ENCODE data around the gene ABCE1.

ABCE1 gene

GRCh38 chr4:145097821-145098674 is at the start of gene ABCE1, which contains the start of gene ANAPC10:
TSS of gene ABCE1 (plus strand) at chr4:145098311. CDS start at chr4:145104413, 6,102 bp downstream.
TSS of gene ANAPC10 (minus strand) at chr4:145098196. CDS start at chr4:145096099, 2,097 bp downstream.
- peak within 1 kb of the TSS; percentile 74 for H3K4me2 ChIP-seq (ENCODE audit: low read length)
- H3K27ac ChIP-seq (ENCODE audit: low read depth, low read length): peak within 1 kb of the TSS; percentile 48
- H3K36me3 ChIP-seq (ENCODE audit: control insufficient read depth, low read length): peaks cover 70% of the 10 kb centered on the region
- H3K9me3 ChIP-seq (ENCODE audit: control insufficient read depth, insufficient read depth, low read length): no peaks in the 10 kb centered on the region
- no peak for TF ChIP-seq CTCF (IDR thresholded peaks at IDR 0.05; ENCODE audit: low read depth, low read length, poor library complexity, severe bottlenecking)
- no peak for TF ChIP-seq EZH2phosphoT487 (IDR thresholded peaks at IDR 0.05; ENCODE audit: borderline replicate concordance, low read length)
- peaks cover 3% of the 10 kb centered on the region for H4K20me1 ChIP-seq (ENCODE audit: control insufficient read depth, insufficient read depth, low read depth, low read length)
- no peaks in the 10 kb centered on the region for H3F3A ChIP-seq (ENCODE audit: control insufficient read depth, insufficient read depth)
- no peaks in the 10 kb centered on the region for H3K9me2 ChIP-seq (replicated peaks; ENCODE audit: control insufficient read depth, low read length)
- H3K4me1 ChIP-seq (ENCODE audit: control insufficient read depth, low read length): peaks cover 44% of the 10 kb centered on the region
- peak within 1 kb of the TSS; percentile 98 for H3K4me3 ChIP-seq (ENCODE audit: low read length)
- H3K27me3 ChIP-seq (ENCODE audit: control insufficient read depth, low read length): no peaks in the 10 kb centered on the region
- H3K79me2 ChIP-seq (ENCODE audit: control insufficient read depth, low read length): peaks cover 98% of the 10 kb centered on the region

- Histone ChIP-seq H3K79me2 (ENCODE audit: control insufficient read depth, low read length) (peaks cover 5% of the 10 kb centered on the region; the same call in 1 of the 2 replicates), H3K27ac (ENCODE audit: low read depth, low read length) (no peak overlapping the region), H3K4me1 (ENCODE audit: control insufficient read depth, low read length) (no peaks in the 10 kb centered on the region), H3K36me3 (ENCODE audit: control insufficient read depth, low read length) (peaks cover 3% of the 10 kb centered on the region; the same call in 1 of the 2 replicates), H3K4me3 (ENCODE audit: low read length) (no peak overlapping the region), H3K9me3 (ENCODE audit: control insufficient read depth, insufficient read depth, low read length) (no peaks in the 10 kb centered on the region), H3K9me2 (replicated peaks; ENCODE audit: control insufficient read depth, low read length) (no peaks in the 10 kb centered on the region), H3F3A (ENCODE audit: control insufficient read depth, insufficient read depth) (no peaks in the 10 kb centered on the region), H3K27me3 (ENCODE audit: control insufficient read depth, low read length) (no peaks in the 10 kb centered on the region), H4K20me1 (ENCODE audit: control insufficient read depth, insufficient read depth, low read depth, low read length) (no peaks in the 10 kb centered on the region), H3K4me2 (ENCODE audit: low read length) (no peak overlapping the region)
- TF ChIP-seq EZH2phosphoT487 (IDR thresholded peaks at IDR 0.05; ENCODE audit: borderline replicate concordance, low read length) (no peak), CTCF (IDR thresholded peaks at IDR 0.05; ENCODE audit: low read depth, low read length, poor library complexity, severe bottlenecking) (no peak)
These were observed 49.3 kb upstream of the ABCE1 start for GRCh38 chr4:145048817-145049216.

- H3K9me2 ChIP-seq (replicated peaks; ENCODE audit: control insufficient read depth, low read length): no peaks in the 10 kb centered on the region
- no peak for TF ChIP-seq EZH2phosphoT487 (IDR thresholded peaks at IDR 0.05; ENCODE audit: borderline replicate concordance, low read length)
- no peak for TF ChIP-seq CTCF (IDR thresholded peaks at IDR 0.05; ENCODE audit: low read depth, low read length, poor library complexity, severe bottlenecking)
- H3K79me2 ChIP-seq (ENCODE audit: control insufficient read depth, low read length): peaks cover 5% of the 10 kb centered on the region; the same call in 1 of the 2 replicates
- H3K36me3 ChIP-seq (ENCODE audit: control insufficient read depth, low read length): peaks cover 3% of the 10 kb centered on the region; the same call in 1 of the 2 replicates
- no peak overlapping the region for H3K27ac ChIP-seq (ENCODE audit: low read depth, low read length)
- no peak overlapping the region for H3K4me3 ChIP-seq (ENCODE audit: low read length)
- no peak overlapping the region for H3K4me2 ChIP-seq (ENCODE audit: low read length)
- no peaks in the 10 kb centered on the region for H3F3A ChIP-seq (ENCODE audit: control insufficient read depth, insufficient read depth)
- no peaks in the 10 kb centered on the region for H3K4me1 ChIP-seq (ENCODE audit: control insufficient read depth, low read length)
- H3K9me3 ChIP-seq (ENCODE audit: control insufficient read depth, insufficient read depth, low read length): no peaks in the 10 kb centered on the region
- H3K27me3 ChIP-seq (ENCODE audit: control insufficient read depth, low read length): no peaks in the 10 kb centered on the region
- no peaks in the 10 kb centered on the region for H4K20me1 ChIP-seq (ENCODE audit: control insufficient read depth, insufficient read depth, low read depth, low read length)
These were observed 48.9 kb upstream of the ABCE1 start for GRCh38 chr4:145049241-145049640.

Measured in DOHH2 (cell line).